Ishikawa (cell line): Measurements from ENCODE around the gene HCST.

Source experiments
- CEBPB ChIP-seq: IDR thresholded peaks from 2 replicates; pipeline ENCODE4 v1.6.1; 2012
- CREB1 ChIP-seq: IDR thresholded peaks from 2 replicates; pipeline ENCODE4 v1.6.1; 2012; ENCODE audit warnings: low read depth
- EGR1 ChIP-seq: IDR thresholded peaks from 2 replicates; pipeline ENCODE4 v1.6.1; 2012
- EP300 ChIP-seq: IDR thresholded peaks from 2 replicates; pipeline ENCODE4 v1.6.1; 2012; ENCODE audit warnings: borderline replicate concordance
- FOXM1 ChIP-seq: IDR thresholded peaks from 2 replicates; pipeline ENCODE4 v1.6.1; 2012; ENCODE audit warnings: low read depth, borderline replicate concordance
- NFIC ChIP-seq: IDR thresholded peaks from 2 replicates; pipeline ENCODE4 v1.6.1; 2012
- RAD21 ChIP-seq: IDR thresholded peaks from 2 replicates; pipeline ENCODE4 v1.6.1; 2012; ENCODE audit warnings: low read depth
- TAF1 ChIP-seq: IDR thresholded peaks from 2 replicates; pipeline ENCODE4 v1.6.1; 2012; ENCODE audit warnings: low read depth, mild to moderate bottlenecking
- TCF12 ChIP-seq: IDR thresholded peaks from 2 replicates; pipeline ENCODE4 v1.6.1; 2012; ENCODE audit warnings: low read depth
- TEAD4 ChIP-seq: IDR thresholded peaks from 2 replicates; pipeline ENCODE4 v1.6.1; 2012
- YY1 ChIP-seq: IDR thresholded peaks from 2 replicates; pipeline ENCODE4 v1.6.1; 2012; ENCODE audit warnings: low read depth
- ZBTB7A ChIP-seq: IDR thresholded peaks from 2 replicates; pipeline ENCODE4 v1.6.1; 2012; ENCODE audit warnings: low read depth
- TF ChIP-seq, protein P1 (sequence below): IDR thresholded peaks from 2 replicates; pipeline ENCODE4 v1.6.1; 2012
- TF ChIP-seq, protein P2 (sequence below): IDR thresholded peaks from 2 replicates; pipeline ENCODE4 v1.6.1; 2012
- TF ChIP-seq, protein P3 (sequence below): IDR thresholded peaks from 2 replicates; pipeline ENCODE4 v1.6.1; 2012; ENCODE audit warnings: low read depth, mild to moderate bottlenecking

The HCST gene

DNA sequence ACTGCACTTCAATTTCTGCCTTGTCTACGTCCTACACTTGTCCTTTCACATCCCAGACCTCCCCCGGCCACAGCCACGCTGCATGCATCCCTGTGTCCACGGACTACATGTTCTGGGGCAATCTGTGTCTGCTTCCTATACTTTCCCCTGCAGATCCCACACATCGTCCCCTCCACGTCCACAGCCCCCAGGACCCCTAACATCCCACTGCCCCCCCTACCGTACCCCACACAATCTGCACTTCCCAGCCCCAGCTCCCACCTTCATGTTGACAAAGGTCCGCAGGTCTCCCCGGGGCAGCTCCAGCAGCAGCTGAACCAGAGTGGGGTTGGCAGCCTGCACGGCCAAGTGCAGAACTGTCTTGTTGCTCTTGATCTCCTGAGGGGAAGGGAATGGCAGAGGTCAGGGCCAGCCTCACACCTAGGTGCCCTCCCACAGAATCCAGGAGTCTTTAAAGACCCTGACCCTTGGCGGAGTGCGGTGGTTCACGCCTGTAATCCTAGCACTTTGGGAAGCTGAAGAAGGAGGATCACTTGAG is 12.1 kb upstream of the HCST start:
- TF ChIP-seq FOXM1 (no peak), TEAD4 (no peak), RAD21 (no peak), ZBTB7A (no peak), EP300 (no peak), CEBPB (no peak), CREB1 (no peak), NFIC (no peak), YY1 (no peak), TCF12 (no peak), EGR1 (no peak), TAF1 (no peak)
- TF ChIP-seq, protein P1, sequence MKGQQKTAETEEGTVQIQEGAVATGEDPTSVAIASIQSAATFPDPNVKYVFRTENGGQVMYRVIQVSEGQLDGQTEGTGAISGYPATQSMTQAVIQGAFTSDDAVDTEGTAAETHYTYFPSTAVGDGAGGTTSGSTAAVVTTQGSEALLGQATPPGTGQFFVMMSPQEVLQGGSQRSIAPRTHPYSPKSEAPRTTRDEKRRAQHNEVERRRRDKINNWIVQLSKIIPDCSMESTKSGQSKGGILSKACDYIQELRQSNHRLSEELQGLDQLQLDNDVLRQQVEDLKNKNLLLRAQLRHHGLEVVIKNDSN: no peak
- TF ChIP-seq, protein P2, sequence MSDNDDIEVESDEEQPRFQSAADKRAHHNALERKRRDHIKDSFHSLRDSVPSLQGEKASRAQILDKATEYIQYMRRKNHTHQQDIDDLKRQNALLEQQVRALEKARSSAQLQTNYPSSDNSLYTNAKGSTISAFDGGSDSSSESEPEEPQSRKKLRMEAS: no peak
- TF ChIP-seq, protein P3, sequence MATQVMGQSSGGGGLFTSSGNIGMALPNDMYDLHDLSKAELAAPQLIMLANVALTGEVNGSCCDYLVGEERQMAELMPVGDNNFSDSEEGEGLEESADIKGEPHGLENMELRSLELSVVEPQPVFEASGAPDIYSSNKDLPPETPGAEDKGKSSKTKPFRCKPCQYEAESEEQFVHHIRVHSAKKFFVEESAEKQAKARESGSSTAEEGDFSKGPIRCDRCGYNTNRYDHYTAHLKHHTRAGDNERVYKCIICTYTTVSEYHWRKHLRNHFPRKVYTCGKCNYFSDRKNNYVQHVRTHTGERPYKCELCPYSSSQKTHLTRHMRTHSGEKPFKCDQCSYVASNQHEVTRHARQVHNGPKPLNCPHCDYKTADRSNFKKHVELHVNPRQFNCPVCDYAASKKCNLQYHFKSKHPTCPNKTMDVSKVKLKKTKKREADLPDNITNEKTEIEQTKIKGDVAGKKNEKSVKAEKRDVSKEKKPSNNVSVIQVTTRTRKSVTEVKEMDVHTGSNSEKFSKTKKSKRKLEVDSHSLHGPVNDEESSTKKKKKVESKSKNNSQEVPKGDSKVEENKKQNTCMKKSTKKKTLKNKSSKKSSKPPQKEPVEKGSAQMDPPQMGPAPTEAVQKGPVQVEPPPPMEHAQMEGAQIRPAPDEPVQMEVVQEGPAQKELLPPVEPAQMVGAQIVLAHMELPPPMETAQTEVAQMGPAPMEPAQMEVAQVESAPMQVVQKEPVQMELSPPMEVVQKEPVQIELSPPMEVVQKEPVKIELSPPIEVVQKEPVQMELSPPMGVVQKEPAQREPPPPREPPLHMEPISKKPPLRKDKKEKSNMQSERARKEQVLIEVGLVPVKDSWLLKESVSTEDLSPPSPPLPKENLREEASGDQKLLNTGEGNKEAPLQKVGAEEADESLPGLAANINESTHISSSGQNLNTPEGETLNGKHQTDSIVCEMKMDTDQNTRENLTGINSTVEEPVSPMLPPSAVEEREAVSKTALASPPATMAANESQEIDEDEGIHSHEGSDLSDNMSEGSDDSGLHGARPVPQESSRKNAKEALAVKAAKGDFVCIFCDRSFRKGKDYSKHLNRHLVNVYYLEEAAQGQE: no peak

DNA sequence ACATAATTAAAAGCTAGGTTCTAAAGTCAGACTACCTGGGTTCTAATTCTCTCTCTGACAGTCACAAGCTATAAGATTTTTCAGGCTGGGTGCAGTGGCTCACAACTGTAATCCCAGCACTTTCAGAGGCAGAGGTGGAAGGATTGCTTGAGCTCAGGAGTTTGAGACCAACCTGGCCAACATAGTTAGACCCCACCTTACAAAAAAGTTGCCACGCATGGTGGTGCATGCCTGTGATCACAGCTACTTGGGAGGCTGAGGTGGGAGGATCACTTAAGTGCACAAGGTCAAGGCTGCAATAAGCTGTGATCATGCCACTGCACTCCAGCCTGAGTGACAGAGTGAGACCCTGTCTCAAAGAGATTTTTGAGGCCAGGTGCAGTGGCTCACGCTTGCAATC is 8.0 kb upstream of the HCST start:
- TF ChIP-seq YY1: no peak
- no peak for TF ChIP-seq NFIC
- TF ChIP-seq EGR1: no peak
- TF ChIP-seq, protein P1: no peak
- TF ChIP-seq CREB1: no peak
- no peak for TF ChIP-seq ZBTB7A
- no peak for TF ChIP-seq TAF1
- TF ChIP-seq FOXM1: no peak
- no peak for TF ChIP-seq RAD21
- TF ChIP-seq EP300: no peak
- TF ChIP-seq, protein P3: no peak
- no peak for TF ChIP-seq TEAD4
- TF ChIP-seq TCF12: no peak
- no peak for TF ChIP-seq CEBPB

DNA sequence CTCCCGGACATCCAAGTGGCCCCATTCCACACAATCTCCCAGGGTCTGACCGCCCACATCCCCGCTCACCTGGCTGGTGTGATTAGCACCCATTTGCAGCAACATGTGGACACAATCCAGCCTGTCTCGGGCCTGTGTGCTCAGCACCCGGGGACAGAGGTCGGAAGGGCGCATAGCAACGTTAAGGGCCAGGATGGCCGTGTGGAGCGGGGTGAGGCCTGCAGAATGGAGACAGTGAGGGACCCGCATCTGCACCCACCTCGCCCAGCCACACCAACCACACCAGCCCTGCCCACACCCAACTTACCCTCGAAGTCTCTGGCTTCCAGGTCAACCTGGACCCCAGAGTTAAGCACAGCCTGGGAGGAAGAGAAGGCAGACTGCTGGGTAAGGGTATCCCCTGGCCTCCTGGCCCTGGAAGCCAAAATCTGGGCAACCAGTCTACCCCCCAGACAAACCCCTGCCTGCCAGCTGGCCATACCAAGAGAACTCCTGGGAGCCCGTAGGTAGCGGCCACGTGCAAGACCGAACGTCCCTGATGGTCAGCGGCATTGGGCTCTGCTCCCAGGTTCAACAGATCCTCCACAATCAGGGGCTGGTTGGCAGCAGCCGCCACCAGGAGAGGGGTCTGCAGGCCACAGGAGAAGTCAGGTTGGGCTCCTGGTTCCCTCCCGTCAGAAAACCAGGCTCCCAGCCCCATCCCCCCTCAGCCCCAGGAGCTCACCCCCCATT is 6.3 kb upstream of the HCST start:
- TF ChIP-seq FOXM1: no peak
- no peak for TF ChIP-seq YY1
- no peak for TF ChIP-seq TEAD4
- TF ChIP-seq EP300: no peak
- TF ChIP-seq, protein P3: no peak
- no peak for TF ChIP-seq ZBTB7A

DNA sequence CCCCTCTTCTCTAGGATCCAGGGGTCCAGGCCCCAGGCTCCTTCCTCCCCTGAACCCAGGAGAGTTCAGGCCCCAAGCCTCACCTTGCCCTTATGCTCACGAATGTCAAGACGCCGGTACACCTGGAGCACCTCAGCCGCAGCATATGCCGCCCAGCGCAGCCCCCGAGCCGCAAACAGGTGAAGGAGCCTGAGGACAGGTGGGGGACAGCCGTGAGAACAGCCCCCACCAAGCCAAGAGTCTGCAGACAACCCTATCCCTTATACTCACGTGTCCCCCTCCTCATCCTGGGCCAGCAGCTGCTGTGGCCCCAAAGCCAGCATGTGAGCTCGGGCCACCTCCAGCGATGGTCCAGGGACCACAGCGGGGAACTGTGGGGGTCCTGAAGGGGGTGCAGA is 5.7 kb upstream of the HCST start:
- TF ChIP-seq TCF12: no peak
